Subcutaneous abdominal adipose tissue (tissue), 5 donors: ENCODE measurements around the gene NCKAP5.

ENCODE experiments used
- H3K27ac ChIP-seq: one replicate; pipeline ENCODE4 v1.7.0; 2013; ENCODE audit warnings: low read depth, mild to moderate bottlenecking, inconsistent platforms, low read length, moderate library complexity
- H3K27me3 ChIP-seq, 5 donors: one replicate each; pipeline ENCODE4 v1.7.0; 2013; ENCODE audit warnings: low read length in 5 of 5, inconsistent platforms in 1 of 5; ENCODE audit not compliant: control insufficient read depth in 5 of 5, insufficient read depth in 4 of 5
- H3K36me3 ChIP-seq, 5 donors: one replicate each; pipeline ENCODE4 v1.7.0; 2013; ENCODE audit warnings: low read length in 5 of 5; ENCODE audit not compliant: control insufficient read depth in 5 of 5, insufficient read depth in 5 of 5
- H3K4me1 ChIP-seq, 5 donors: one replicate each; pipeline ENCODE4 v1.7.0; 2013; ENCODE audit warnings: low read length in 5 of 5, mild to moderate bottlenecking in 3 of 5, moderate library complexity in 1 of 5; ENCODE audit not compliant: control insufficient read depth in 5 of 5, insufficient read depth in 5 of 5
- H3K4me3 ChIP-seq, 5 donors: one replicate each; pipeline ENCODE4 v1.7.0; 2013; ENCODE audit warnings: low read length in 5 of 5, low read depth in 1 of 5
- H3K9ac ChIP-seq, 5 donors: one replicate each; pipeline ENCODE4 v1.7.0; 2013; ENCODE audit warnings: low read length in 5 of 5, mild to moderate bottlenecking in 4 of 5, moderate library complexity in 3 of 5
- H3K9me3 ChIP-seq, 5 donors: one replicate each; pipeline ENCODE4 v1.7.0; 2013; ENCODE audit warnings: low read length in 5 of 5; ENCODE audit not compliant: control insufficient read depth in 5 of 5
- donor health status: healthy.
- donor health status: healthy.
- donor health status: healthy.
- donor health status: healthy.
- donor health status: healthy.

The NCKAP5 gene

DNA sequence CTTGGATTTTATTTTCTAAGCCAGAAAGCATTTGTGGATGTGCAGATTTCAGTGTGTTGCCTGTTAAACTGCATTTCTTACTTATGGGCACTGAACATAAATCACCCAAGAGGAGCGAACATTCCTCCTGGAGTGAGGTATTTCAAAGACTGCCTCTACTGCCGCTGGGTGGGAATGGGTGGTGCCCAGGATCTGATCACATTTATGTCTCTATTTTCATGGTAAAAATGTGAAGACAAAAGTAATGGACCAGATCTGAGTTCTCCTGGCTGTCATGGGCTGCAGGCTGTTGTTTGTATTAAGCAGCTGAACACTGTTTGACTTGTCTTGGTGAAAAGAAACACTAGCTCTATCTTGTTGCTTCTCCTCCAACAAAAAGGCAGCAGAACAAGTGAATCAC lies 251.7 kb downstream of the NCKAP5 start:
- H3K27ac ChIP-seq = no peak overlapping the region
- H3K36me3 ChIP-seq = no peaks in the 10 kb centered on the region
- no peaks in the 10 kb centered on the region for H3K27me3 ChIP-seq
- H3K4me3 ChIP-seq = no peak overlapping the region
- H3K9me3 ChIP-seq = no peaks in the 10 kb centered on the region
- H3K4me1 ChIP-seq = no peaks in the 10 kb centered on the region
- no peak overlapping the region for H3K9ac ChIP-seq

GRCh38 chr2:133315280-133315679 lies 253.0 kb downstream of the NCKAP5 start:
- Histone ChIP-seq H3K4me1 (no peaks in the 10 kb centered on the region), H3K27ac (no peak overlapping the region), H3K9ac (no peak overlapping the region), H3K9me3 (no peaks in the 10 kb centered on the region), H3K36me3 (no peaks in the 10 kb centered on the region), H3K4me3 (no peak overlapping the region), H3K27me3 (no peaks in the 10 kb centered on the region)

GRCh38 chr2:133314795-133315194 lies 253.5 kb downstream of the NCKAP5 start:
- Histone ChIP-seq H3K9me3 (no peaks in the 10 kb centered on the region), H3K36me3 (no peaks in the 10 kb centered on the region), H3K27ac (no peak overlapping the region), H3K9ac (no peak overlapping the region), H3K27me3 (no peaks in the 10 kb centered on the region), H3K4me3 (no peak overlapping the region), H3K4me1 (no peaks in the 10 kb centered on the region)

DNA sequence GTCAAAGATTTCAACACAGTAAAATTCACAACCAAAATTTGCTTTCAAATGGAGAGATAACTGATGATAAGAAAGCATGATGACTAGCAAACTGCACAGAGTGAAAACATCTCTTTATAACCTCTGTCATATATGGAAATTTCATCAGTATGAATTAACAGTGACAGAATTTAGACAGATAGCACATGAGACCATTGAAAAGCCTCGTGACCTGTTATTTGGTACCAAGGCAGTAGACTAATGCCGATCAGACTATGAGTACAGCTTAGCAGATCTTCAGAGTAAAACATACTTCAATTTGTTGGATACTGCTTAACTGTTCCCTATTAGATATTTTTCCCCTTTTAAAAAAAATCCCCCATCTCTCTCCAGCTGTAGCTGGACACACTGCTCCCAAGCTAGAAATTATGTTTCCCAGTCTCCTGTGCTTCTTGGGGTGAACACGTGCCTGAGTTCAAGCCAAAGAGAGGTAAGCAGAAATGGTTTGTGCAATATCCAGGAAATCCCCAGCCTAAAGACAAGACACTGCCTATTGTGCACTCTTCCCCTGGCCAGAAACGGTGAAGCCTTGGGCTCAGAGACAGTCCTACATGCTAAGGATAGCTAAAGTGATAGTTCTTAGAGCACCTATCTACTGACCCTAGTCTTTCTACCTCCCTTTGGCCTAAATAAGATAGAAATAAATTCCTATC lies 256.1 kb downstream of the NCKAP5 start:
- H3K36me3 ChIP-seq = no peaks in the 10 kb centered on the region
- no peaks in the 10 kb centered on the region for H3K4me1 ChIP-seq
- no peak overlapping the region for H3K4me3 ChIP-seq
- H3K27me3 ChIP-seq = no peaks in the 10 kb centered on the region
- H3K27ac ChIP-seq = no peak overlapping the region
- H3K9me3 ChIP-seq = no peaks in the 10 kb centered on the region
- H3K9ac ChIP-seq = no peak overlapping the region

DNA sequence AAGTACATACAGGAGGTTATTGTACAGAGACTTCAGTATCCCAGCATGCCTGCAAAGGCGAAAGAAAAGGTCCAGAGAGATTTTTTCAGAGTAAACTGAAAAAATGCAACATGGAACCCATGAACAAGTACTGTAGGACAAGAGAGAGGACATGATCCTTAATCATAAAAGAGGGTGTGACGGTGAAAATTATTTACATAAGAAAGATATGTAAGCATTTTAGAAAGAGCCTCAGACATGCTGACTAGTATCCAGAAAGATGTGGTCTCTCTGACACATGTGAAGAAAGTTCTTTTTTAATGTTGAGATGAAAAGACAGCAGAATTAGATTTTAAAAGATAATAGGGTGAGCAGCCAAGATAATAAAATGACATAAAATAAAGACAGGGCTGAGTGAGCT lies 262.0 kb downstream of the NCKAP5 start:
- Histone ChIP-seq H3K4me3 (no peak overlapping the region), H3K4me1 (no peaks in the 10 kb centered on the region), H3K9ac (no peak overlapping the region), H3K27me3 (no peaks in the 10 kb centered on the region), H3K27ac (no peak overlapping the region), H3K36me3 (no peaks in the 10 kb centered on the region), H3K9me3 (no peaks in the 10 kb centered on the region)

- no peaks in the 10 kb centered on the region for H3K36me3 ChIP-seq
- H3K27me3 ChIP-seq = no peaks in the 10 kb centered on the region
- no peak overlapping the region for H3K9ac ChIP-seq
- H3K4me3 ChIP-seq = no peak overlapping the region
- no peak overlapping the region for H3K27ac ChIP-seq
- H3K4me1 ChIP-seq = no peaks in the 10 kb centered on the region
- no peaks in the 10 kb centered on the region for H3K9me3 ChIP-seq
Measured at GRCh38 chr2:133304344-133304743, 263.9 kb downstream of the NCKAP5 start.

DNA sequence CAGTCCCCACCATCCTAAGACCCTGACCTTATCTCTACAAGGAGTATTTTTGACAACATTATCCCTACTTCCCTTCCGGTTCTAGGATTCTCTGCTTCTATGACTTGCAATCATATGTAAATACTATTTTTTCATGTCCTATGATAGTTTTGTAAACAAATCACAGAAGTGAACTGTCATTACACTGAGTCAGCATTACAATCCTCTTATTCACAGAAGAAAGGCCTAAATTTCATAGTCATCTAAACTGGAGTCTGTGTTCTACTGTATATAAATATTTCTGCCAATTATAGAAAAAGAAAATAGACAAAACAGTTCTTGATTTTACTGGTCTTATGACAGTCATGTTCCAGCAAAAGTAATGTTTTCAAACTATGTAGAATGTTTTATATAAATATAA lies 265.1 kb downstream of the NCKAP5 start:
- H3K4me3 ChIP-seq = no peak overlapping the region
- H3K36me3 ChIP-seq = no peaks in the 10 kb centered on the region
- no peak overlapping the region for H3K9ac ChIP-seq
- H3K4me1 ChIP-seq = no peaks in the 10 kb centered on the region
- H3K9me3 ChIP-seq = no peaks in the 10 kb centered on the region
- H3K27me3 ChIP-seq = no peaks in the 10 kb centered on the region
- H3K27ac ChIP-seq = no peak overlapping the region

DNA sequence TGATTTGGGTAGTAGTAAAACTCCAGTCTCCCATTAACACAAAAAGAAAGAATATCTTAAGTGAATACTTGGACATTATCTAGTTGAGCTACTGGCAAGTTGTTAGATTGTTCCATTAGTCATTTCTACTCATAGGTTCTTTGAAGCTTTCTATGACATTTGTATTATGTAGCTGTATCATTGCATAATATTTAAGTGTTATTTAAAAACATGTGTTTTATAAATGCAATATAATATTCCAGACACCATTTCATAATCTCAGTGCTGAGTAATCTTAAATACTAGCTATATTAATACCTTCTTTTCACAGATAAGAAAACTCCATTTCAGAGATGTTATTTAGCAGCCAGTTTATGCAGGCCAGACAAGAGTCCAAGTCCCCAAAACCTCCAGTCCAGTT lies 271.9 kb downstream of the NCKAP5 start:
- Histone ChIP-seq H3K27ac (no peak overlapping the region), H3K4me3 (no peak overlapping the region), H3K4me1 (no peaks in the 10 kb centered on the region), H3K9ac (no peak overlapping the region), H3K36me3 (no peaks in the 10 kb centered on the region), H3K27me3 (no peaks in the 10 kb centered on the region), H3K9me3 (no peaks in the 10 kb centered on the region)

- no peaks in the 10 kb centered on the region for H3K4me1 ChIP-seq
- no peaks in the 10 kb centered on the region for H3K9me3 ChIP-seq
- no peak overlapping the region for H3K27ac ChIP-seq
- no peaks in the 10 kb centered on the region for H3K27me3 ChIP-seq
- H3K4me3 ChIP-seq = no peak overlapping the region
- no peak overlapping the region for H3K9ac ChIP-seq
- no peaks in the 10 kb centered on the region for H3K36me3 ChIP-seq
Measured at GRCh38 chr2:133293544-133294353, 274.5 kb downstream of the NCKAP5 start.

- no peak overlapping the region for H3K4me3 ChIP-seq
- H3K9ac ChIP-seq = no peak overlapping the region
- no peaks in the 10 kb centered on the region for H3K27me3 ChIP-seq
- H3K36me3 ChIP-seq = no peaks in the 10 kb centered on the region
- no peaks in the 10 kb centered on the region for H3K4me1 ChIP-seq
- H3K9me3 ChIP-seq = no peaks in the 10 kb centered on the region
- no peak overlapping the region for H3K27ac ChIP-seq
Measured at GRCh38 chr2:133292259-133292658, 276.0 kb downstream of the NCKAP5 start.
